Neural progenitor cell (in vitro differentiated cells): ENCODE measurements around the gene SEL1L3.

Experiments used
- CTCF ChIP-seq: fragments of 200-600 bp; sonication (generic); IDR thresholded peaks from 2 replicates; pipeline ENCODE4 v1.5.1; 2017; ENCODE audit warnings: antibody characterized with exemption, mild to moderate bottlenecking
- EZH2 ChIP-seq: fragments of 200-600 bp; sonication (generic); IDR thresholded peaks from 2 replicates; pipeline ENCODE4 v1.6.1; 2017; ENCODE audit warnings: antibody characterized with exemption, mild to moderate bottlenecking, moderate library complexity
- EZH2phosphoT487 ChIP-seq: fragments of 200-600 bp; sonication (generic); IDR thresholded peaks from 2 replicates; pipeline ENCODE4 v1.6.1; 2017; ENCODE audit warnings: antibody characterized with exemption

DNA sequence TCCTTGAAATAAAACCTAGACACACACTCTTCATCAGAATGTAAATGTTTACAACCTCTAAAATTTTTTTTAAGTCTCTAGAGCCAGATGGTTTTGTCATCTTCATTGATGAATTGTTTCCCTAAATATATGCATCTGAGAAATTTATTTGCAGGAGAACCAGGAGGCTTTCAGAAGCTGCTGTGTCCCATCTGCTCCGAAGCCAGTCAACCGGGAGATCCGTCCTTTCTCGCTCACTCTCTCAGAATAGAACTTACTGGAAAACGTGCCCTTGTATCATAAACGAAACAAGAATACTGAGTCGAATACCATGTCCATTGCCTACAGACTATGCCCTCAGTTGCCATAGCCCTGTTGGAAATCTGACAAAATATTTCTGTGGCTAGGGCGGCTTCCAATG, 103.7 kb downstream of the SEL1L3 start:
- TF ChIP-seq CTCF (no peak), EZH2 (no peak), EZH2phosphoT487 (no peak)
